GM12873 (cell line): ENCODE measurements around the gene DAPL1.

Experiments used
- CTCF ChIP-seq: IDR thresholded peaks from 2 replicates; pipeline ENCODE4 v1.5.1; 2012; ENCODE audit warnings: low read depth, mild to moderate bottlenecking, moderate library complexity, low read length, control low read depth; ENCODE audit not compliant: insufficient read depth; ENCODE audit errors: missing control alignments

The DAPL1 gene

GRCh38 chr2:158806941-158807340 lies 11.8 kb downstream of the DAPL1 start:
- TF ChIP-seq CTCF: no peak

DNA sequence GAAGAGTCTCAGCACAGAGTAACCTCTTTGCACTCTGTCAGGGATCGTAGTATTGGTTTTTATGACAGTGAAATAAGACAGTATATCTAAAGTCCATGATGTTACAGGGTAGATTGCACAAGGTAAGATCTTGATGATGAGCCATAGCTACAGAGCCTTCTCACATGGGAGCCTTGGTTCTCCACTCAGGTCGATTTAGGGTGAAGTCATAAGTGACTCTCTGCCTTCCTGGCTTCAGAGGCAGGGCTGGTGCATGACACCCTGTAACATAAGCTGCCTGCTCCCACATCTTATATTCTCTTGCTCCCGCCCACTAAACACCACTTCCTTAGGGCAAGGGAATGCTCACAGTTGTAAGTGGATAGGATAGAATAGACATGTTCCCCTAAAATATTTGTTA lies 13.3 kb downstream of the DAPL1 start:
- TF ChIP-seq CTCF: no peak

DNA sequence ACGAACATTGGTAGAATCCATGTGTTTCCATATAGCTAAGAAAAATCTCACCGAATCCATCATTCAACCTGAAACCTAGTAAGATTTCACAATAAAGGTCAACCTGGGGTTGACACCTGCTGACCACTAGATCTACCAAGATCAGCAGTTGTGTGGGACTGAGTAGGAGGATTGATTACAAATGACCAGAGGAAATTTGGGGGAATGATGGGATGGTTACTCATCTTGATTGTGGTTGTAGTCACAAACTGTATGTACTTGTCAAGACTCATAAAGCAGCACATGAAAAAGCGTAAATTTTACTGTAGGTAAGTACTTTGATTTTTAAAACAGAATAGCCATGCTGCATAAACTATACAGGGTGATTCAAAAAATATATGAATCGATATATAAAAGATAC lies 14.7 kb downstream of the DAPL1 start:
- TF ChIP-seq CTCF: no peak

GRCh38 chr2:158810731-158811460 lies 15.8 kb downstream of the DAPL1 start:
- no peak for TF ChIP-seq CTCF

DNA sequence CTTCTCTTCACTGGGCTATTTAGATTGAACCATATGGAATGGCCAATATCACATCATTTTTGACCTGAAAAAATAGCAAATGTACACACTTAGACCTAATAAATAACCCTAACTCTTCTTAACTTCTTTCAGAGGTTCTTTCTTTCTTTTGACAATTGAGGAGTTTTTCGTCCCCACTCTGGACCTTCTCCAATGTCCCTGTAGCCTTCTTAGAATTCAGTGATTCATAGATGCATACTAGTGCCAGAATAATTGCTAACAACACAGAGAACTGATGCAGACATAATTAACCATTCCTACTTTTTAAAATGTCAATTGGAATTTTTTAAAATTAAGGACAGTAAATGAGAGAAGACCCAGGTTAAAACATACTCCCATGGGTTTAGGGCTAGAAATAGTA lies 20.0 kb downstream of the DAPL1 start:
- no peak for TF ChIP-seq CTCF

DNA sequence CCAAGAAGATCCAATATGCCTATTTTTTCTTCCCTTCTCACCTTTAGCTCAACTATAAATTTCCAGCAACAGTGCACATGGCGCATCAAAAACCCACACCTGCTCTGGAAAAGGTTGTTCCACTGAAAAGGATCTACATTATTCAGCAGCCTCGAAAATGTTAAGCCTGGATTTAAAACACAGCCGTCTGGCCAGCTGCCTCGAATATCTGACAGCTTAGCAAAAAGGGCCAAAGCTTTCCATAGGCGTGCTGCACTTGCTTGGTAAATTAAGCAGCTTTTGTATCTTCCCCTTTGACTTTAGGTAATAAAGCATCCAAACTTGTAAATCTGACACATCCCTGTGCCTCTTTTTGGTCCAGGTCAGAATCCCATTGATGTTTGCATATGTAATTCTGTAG lies 20.5 kb downstream of the DAPL1 start:
- no peak for TF ChIP-seq CTCF

DNA sequence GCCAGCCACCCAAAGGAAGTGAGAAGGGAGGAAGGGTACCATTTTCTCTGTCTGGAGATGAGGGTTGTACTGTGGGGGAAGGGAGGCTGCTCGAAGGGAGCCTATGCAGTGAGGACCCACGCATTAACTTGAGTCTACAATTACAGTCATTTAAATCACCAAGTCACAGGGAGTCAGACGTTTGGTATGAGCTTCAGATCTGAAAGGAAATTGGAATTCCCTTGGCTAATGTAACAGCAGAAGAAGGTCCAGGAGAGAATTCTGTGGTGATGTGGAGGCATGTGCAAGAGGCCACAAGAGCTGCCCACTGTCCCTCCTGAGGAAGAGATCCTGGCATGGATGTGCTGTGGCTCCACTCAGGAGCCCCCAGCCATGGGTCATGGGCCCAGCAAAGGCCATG lies 22.5 kb downstream of the DAPL1 start:
- TF ChIP-seq CTCF: no peak
